ENCODE results near the gene SHISAL2B. TPM values are rescaled to one million over a fixed set of nuclear protein-coding genes. Genes with fewer than 3 reads are reported as not detected.

The SHISAL2B gene
- total RNA-seq, 4 donors from 2014 or later = not detected

GRCh38 chr5:64678374-64678773, 11.9 kb upstream of the SHISAL2B start:
- H3K27me3 ChIP-seq = peaks cover 0 to 4% (median 0%) of the 10 kb centered on the region in 4 donors
- no peak for TF ChIP-seq EP300 (IDR thresholded peaks at IDR 0.05)
- TF ChIP-seq POLR2A (IDR thresholded peaks at IDR 0.05; ENCODE audit: low read depth) = no peak
- no peak for TF ChIP-seq POLR2AphosphoS5 (IDR thresholded peaks at IDR 0.05)
- no peak for TF ChIP-seq CTCF (IDR thresholded peaks at IDR 0.05)
- intact Hi-C loops (cut with DNase I) = no loop called here
- no peak overlapping the region for H3K27ac ChIP-seq (replicated peaks in 1 of 4)
- H3K36me3 ChIP-seq = no peaks in the 10 kb centered on the region
- no peak overlapping the region for H3K4me3 ChIP-seq
- DNase-seq (ENCODE audit: extremely low spot score) = no peak
- no peaks in the 10 kb centered on the region for H3K4me1 ChIP-seq
- no peaks in the 10 kb centered on the region for H3K9me3 ChIP-seq
- WGBS = 63% methylated on average over 5 of the region's 5 CpGs

GRCh38 chr5:64680289-64680688, 10.0 kb upstream of the SHISAL2B start:
- no peak overlapping the region for H3K27ac ChIP-seq (replicated peaks in 1 of 4)
- WGBS = 92% methylated on average over 4 of the region's 4 CpGs
- H3K27me3 ChIP-seq = peaks cover 0 to 4% (median 0%) of the 10 kb centered on the region in 4 donors
- no peak for DNase-seq (ENCODE audit: extremely low spot score)
- TF ChIP-seq EP300 (IDR thresholded peaks at IDR 0.05) (no peak), CTCF (IDR thresholded peaks at IDR 0.05) (no peak), POLR2AphosphoS5 (IDR thresholded peaks at IDR 0.05) (no peak), POLR2A (IDR thresholded peaks at IDR 0.05; ENCODE audit: low read depth) (no peak)
- H3K4me3 ChIP-seq = no peak overlapping the region
- H3K9me3 ChIP-seq = no peaks in the 10 kb centered on the region
- no peaks in the 10 kb centered on the region for H3K4me1 ChIP-seq
- intact Hi-C loops (cut with DNase I) = no loop called here
- no peaks in the 10 kb centered on the region for H3K36me3 ChIP-seq

GRCh38 chr5:64682608-64683007, 7.7 kb upstream of the SHISAL2B start:
- H3K27me3 ChIP-seq = no peaks in the 10 kb centered on the region
- H3K36me3 ChIP-seq = no peaks in the 10 kb centered on the region
- no peaks in the 10 kb centered on the region for H3K9me3 ChIP-seq
- no peaks in the 10 kb centered on the region for H3K4me1 ChIP-seq
- TF ChIP-seq POLR2A (IDR thresholded peaks at IDR 0.05; ENCODE audit: low read depth) (no peak), CTCF (IDR thresholded peaks at IDR 0.05) (no peak), EP300 (IDR thresholded peaks at IDR 0.05) (no peak), POLR2AphosphoS5 (IDR thresholded peaks at IDR 0.05) (no peak)
- no peak overlapping the region for H3K4me3 ChIP-seq
- H3K27ac ChIP-seq (replicated peaks in 1 of 4) = no peak overlapping the region
- 91% methylated on average over 7 of the region's 7 CpGs for WGBS
- DNase-seq (ENCODE audit: extremely low spot score) = no peak
- intact Hi-C loops (cut with DNase I) = no loop called here

GRCh38 chr5:64685866-64686265, 4.4 kb upstream of the SHISAL2B start:
- 68% methylated on average over 5 of the region's 5 CpGs for WGBS
- TF ChIP-seq POLR2A (IDR thresholded peaks at IDR 0.05; ENCODE audit: low read depth) (no peak), CTCF (IDR thresholded peaks at IDR 0.05) (no peak), POLR2AphosphoS5 (IDR thresholded peaks at IDR 0.05) (no peak), EP300 (IDR thresholded peaks at IDR 0.05) (no peak)
- no peak overlapping the region for H3K27ac ChIP-seq (replicated peaks in 1 of 4)

GRCh38 chr5:64688391-64688790, 1.9 kb upstream of the SHISAL2B start:
- WGBS = 74% methylated on average over 3 of the region's 3 CpGs
- no peak for DNase-seq (ENCODE audit: extremely low spot score)
- H3K27me3 ChIP-seq = peaks cover 0 to 33% (median 4%) of the 10 kb centered on the region in 4 donors
- H3K27ac ChIP-seq (replicated peaks in 1 of 4) = no peak overlapping the region
- TF ChIP-seq POLR2A (IDR thresholded peaks at IDR 0.05; ENCODE audit: low read depth) (no peak), POLR2AphosphoS5 (IDR thresholded peaks at IDR 0.05) (no peak), CTCF (IDR thresholded peaks at IDR 0.05) (no peak), EP300 (IDR thresholded peaks at IDR 0.05) (no peak)
- no peaks in the 10 kb centered on the region for H3K9me3 ChIP-seq
- intact Hi-C loops (cut with DNase I) = no loop called here
- H3K4me3 ChIP-seq = no peak overlapping the region
- H3K4me1 ChIP-seq = peaks cover 7 to 15% (median 11%) of the 10 kb centered on the region in 4 donors
- no peaks in the 10 kb centered on the region for H3K36me3 ChIP-seq

More at GRCh38 chr5:64685866-64686265, 4.4 kb upstream of the SHISAL2B start:
- H3K4me3 ChIP-seq = no peak overlapping the region
- H3K36me3 ChIP-seq = no peaks in the 10 kb centered on the region
- DNase-seq (ENCODE audit: extremely low spot score) = no peak
- H3K4me1 ChIP-seq = peaks cover 5 to 11% (median 9%) of the 10 kb centered on the region in 4 donors
- intact Hi-C loops (cut with DNase I) = no loop called here
- no peaks in the 10 kb centered on the region for H3K9me3 ChIP-seq
- peaks cover 0 to 21% (median 3%) of the 10 kb centered on the region in 4 donors for H3K27me3 ChIP-seq
